Measurements from ENCODE around the gene ERBIN.
A peak's percentile ranks its signal among the peaks of the same experiment; 100 is the strongest.
"Not testable (repeated sequence)": the region's sequence is repeated elsewhere in the genome, so short reads cannot be mapped to it uniquely, and the experiment has no call there.

The ERBIN gene

GRCh38 chr5:65926276-65926783 lies at the start of gene ERBIN:
Gene ERBIN, plus strand, starts transcription at chr5:65926575. Its CDS starts 66,144 bp downstream, at chr5:65992719.
- peak; percentile 59 for DNase-seq

- no peak for DNase-seq
These were observed 49.4 kb upstream of the ERBIN start for GRCh38 chr5:65876970-65877369.

- not testable (repeated sequence) for DNase-seq
These were observed 46.6 kb upstream of the ERBIN start for GRCh38 chr5:65879668-65880256.

- peak; percentile 75 for DNase-seq
These were observed 45.8 kb upstream of the ERBIN start for GRCh38 chr5:65880496-65881072.

GRCh38 chr5:65882278-65882677 lies 44.1 kb upstream of the ERBIN start:
- no peak for DNase-seq

GRCh38 chr5:65883461-65883860 lies 42.9 kb upstream of the ERBIN start:
- no peak for DNase-seq

GRCh38 chr5:65886387-65886786 lies 40.0 kb upstream of the ERBIN start:
- DNase-seq, result no peak

GRCh38 chr5:65892024-65892423 lies 34.4 kb upstream of the ERBIN start:
- not testable (repeated sequence) for DNase-seq

GRCh38 chr5:65892801-65893200 lies 33.6 kb upstream of the ERBIN start:
- DNase-seq, result no peak

GRCh38 chr5:65893749-65894430 lies 32.5 kb upstream of the ERBIN start:
- no peak for DNase-seq

GRCh38 chr5:65895891-65896290 lies 30.5 kb upstream of the ERBIN start:
- DNase-seq, result no peak

- DNase-seq, result no peak
These were observed 25.6 kb upstream of the ERBIN start for GRCh38 chr5:65900746-65901145.

GRCh38 chr5:65902104-65902503 lies 24.3 kb upstream of the ERBIN start:
- DNase-seq, result no peak

- no peak for DNase-seq
These were observed 22.8 kb upstream of the ERBIN start for GRCh38 chr5:65903581-65903980.

GRCh38 chr5:65906256-65906655 lies 20.1 kb upstream of the ERBIN start:
- no peak for DNase-seq

GRCh38 chr5:65907135-65907534 lies 19.2 kb upstream of the ERBIN start:
- DNase-seq, result no peak

GRCh38 chr5:65910711-65911110 lies 15.7 kb upstream of the ERBIN start:
- DNase-seq, result no peak

- DNase-seq, result no peak
These were observed 14.1 kb upstream of the ERBIN start for GRCh38 chr5:65912311-65912710.

GRCh38 chr5:65913519-65913918 lies 12.9 kb upstream of the ERBIN start:
- peak; percentile 12 for DNase-seq

- DNase-seq, result peak; percentile 13
These were observed 11.7 kb upstream of the ERBIN start for GRCh38 chr5:65914641-65915196.

- not testable (repeated sequence) for DNase-seq
These were observed 10.7 kb upstream of the ERBIN start for GRCh38 chr5:65915661-65916060.

- peak; percentile 76 for DNase-seq
These were observed 10.3 kb upstream of the ERBIN start for GRCh38 chr5:65916066-65916465.

- DNase-seq, result peak; percentile 53
These were observed 9.7 kb upstream of the ERBIN start for GRCh38 chr5:65916636-65917035.

- DNase-seq, result no peak
These were observed 6.6 kb upstream of the ERBIN start for GRCh38 chr5:65919773-65920172.
